ENCODE data around the gene ZNF799.
"Not testable (repeated sequence)": the region's sequence is repeated elsewhere in the genome, so short reads cannot be mapped to it uniquely, and the experiment has no call there.

The ZNF799 gene

GRCh38 chr19:12364391-12365235 lies 36.5 kb downstream of the ZNF799 start:
- DNase-seq (ENCODE audit: low read depth in 2 of 2) = no peak

DNA sequence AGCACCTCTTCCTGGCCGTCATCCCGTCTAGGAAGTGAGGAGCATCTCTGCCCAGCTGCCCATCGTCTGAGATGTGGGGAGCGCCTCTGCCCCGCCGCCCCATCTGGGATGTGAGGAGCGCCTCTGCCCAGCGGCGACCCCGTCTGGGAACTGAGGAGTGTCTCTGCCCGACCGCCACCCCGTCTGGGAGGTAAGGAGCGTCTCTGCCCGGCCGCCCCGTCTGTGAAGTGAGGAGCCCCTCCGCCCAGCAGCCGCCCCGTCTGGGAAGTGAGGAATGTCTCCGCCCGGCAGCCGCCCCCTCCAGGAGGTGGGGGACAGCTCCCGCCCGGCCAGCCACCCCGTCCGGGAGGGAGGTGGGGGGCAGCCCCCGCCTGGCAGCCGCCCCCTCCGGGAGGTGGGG lies 38.8 kb downstream of the ZNF799 start:
- DNase-seq (ENCODE audit: low read depth in 2 of 2) = not testable (repeated sequence)

DNA sequence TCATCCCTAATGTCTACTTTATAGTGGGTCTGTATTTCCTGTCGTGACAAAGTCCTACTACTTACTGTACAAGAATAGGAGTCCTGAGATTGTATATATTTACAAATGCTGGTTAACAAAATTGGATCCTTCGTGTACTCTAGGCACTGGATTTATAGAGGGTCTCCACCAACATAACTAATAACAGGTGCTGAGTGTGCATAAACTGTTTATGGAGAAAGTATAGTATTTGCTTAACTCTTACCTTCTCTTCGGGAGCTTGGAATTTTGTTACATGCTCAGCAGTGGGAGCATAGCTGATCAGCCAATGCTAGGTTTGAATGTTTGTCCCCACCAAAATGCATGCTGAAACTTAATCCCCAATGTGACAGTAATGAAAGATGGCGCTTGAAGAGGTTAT lies 47.7 kb downstream of the ZNF799 start:
- DNase-seq (ENCODE audit: low read depth in 2 of 2) = no peak

- DNase-seq (ENCODE audit: low read depth in 2 of 2) = no peak
These were observed 50.2 kb downstream of the ZNF799 start for GRCh38 chr19:12350890-12351197.

- no peak for DNase-seq (ENCODE audit: low read depth in 2 of 2)
These were observed 50.7 kb downstream of the ZNF799 start for GRCh38 chr19:12350185-12350889.

- no peak for DNase-seq (ENCODE audit: low read depth in 2 of 2)
These were observed 54.2 kb downstream of the ZNF799 start for GRCh38 chr19:12346896-12347295.

DNA sequence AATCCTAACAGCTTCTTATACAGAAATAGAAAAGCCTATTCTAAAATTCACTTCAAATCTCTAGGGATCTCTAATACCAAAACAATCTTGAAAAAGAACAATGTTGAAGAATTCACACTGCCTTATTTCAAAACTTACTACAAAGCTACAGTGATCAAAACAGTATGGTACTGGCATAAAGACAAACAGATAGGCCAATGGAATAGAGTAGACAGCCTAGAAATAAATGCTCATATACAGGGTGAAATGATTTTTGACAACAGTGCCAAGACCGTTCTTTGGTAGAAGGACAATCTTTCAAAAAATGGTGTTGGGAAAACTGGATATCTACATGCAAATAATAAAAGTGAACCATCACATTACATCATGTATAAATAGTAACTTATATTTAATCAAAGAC lies 55.9 kb downstream of the ZNF799 start:
- DNase-seq (ENCODE audit: low read depth in 2 of 2) = no peak
